Mucosa of gallbladder (tissue), 1 donor: ENCODE data around the gene KCNIP3. TPM values are rescaled to one million over a fixed set of nuclear protein-coding genes. Genes with fewer than 3 reads are reported as not detected.
A peak's percentile ranks its signal among the peaks of the same experiment; 100 is the strongest.
"Not testable (repeated sequence)": the region's sequence is repeated elsewhere in the genome, so short reads cannot be mapped to it uniquely, and the experiment has no call there.

Source experiments
- DNase-seq: peaks from one replicate; pipeline ENCODE4 v3.0.0-alpha.2; 2020; ENCODE audit warnings: low spot score
- total RNA-seq: library from RNA; stranded (reverse); gene quantifications from one replicate; pipeline ENCODE4 v1.2.1, GENCODE V29; 2021
- donor health status: DM: no; HTN: no; CAD: no.

Gene KCNIP3
- total RNA-seq, 1 donor from 2014 or later: 24.3 TPM

- DNase-seq: no peak
Observed at GRCh38 chr2:95382686-95383634, 85.8 kb downstream of the KCNIP3 start.

GRCh38 chr2:95383635-95384027 lies 86.5 kb downstream of the KCNIP3 start:
- no peak for DNase-seq

GRCh38 chr2:95384854-95385569 lies 87.9 kb downstream of the KCNIP3 start:
- DNase-seq: peak; percentile 75

DNA sequence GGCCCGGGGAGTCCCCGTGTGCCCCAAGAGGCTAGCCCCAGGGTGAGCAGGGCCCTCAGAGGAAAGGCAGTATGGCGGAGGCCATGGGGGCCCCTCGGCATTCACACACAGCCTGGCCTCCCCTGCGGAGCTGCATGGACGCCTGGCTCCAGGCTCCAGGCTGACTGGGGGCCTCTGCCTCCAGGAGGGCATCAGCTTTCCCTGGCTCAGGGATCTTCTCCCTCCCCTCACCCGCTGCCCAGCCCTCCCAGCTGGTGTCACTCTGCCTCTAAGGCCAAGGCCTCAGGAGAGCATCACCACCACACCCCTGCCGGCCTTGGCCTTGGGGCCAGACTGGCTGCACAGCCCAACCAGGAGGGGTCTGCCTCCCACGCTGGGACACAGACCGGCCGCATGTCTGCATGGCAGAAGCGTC lies 88.4 kb downstream of the KCNIP3 start:
- DNase-seq: no peak

DNA sequence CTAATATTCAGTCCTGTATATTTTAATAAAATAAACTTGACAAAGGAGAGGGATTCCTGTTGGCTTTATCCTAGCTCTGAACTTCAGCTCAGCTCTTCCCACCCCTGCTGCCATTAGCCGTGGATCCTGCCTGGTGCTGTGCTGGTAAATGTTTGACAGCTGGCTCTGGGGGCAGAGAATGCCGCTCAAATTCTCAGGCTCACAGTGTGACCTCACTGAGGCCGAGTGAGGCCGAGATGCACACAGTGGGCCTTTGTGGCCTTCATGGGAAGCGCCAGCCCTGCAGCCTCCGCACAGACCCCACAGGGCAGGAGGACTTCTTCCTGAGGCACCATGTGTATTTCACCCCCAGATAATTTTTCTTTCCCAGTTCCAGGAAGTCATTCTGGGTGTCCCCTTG lies 88.9 kb downstream of the KCNIP3 start:
- no peak for DNase-seq

DNA sequence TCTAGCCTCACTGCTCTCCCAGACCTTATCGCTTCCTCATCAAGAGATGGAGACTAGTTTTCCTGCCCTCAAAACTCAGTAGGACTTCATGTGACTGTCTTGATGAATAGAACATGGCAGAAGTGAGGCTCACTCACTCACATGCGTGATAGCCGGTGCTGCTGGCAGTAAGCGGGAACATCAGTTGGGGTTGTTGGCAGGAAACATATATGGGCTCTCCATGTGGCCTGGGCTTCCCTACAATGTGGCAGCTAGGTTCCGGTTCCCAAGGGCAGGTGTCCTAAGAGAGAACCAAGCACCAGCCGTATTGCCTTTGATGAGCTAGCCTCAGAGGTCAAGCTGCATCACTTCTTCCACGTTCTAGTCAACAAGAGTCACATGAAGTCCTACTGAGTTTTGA lies 90.2 kb downstream of the KCNIP3 start:
- DNase-seq: no peak

- DNase-seq: no peak
Observed at GRCh38 chr2:95388091-95388692, 91.0 kb downstream of the KCNIP3 start.

DNA sequence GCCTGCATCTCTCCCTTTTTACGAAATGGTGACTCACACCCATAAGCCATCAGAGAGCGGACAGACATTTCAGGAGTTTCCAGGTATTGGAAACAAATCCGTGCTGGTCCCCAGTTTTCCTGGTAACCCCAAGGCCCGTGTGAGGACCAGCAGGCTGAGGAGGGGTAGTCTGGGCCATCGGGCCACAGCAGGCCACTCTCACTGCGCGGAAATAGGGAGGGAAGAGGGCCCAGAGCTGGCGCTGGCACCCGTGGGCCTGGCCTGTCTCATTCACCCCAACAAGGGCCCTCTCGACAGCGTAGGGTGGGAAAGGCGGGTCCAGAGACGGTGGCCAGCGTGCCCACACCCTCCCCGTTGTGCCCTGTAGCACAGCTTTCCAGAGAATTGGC lies 91.7 kb downstream of the KCNIP3 start:
- DNase-seq: no peak

- DNase-seq: peak; percentile 46
Observed at GRCh38 chr2:95389245-95390119, 92.3 kb downstream of the KCNIP3 start.

GRCh38 chr2:95390272-95390880 lies 93.2 kb downstream of the KCNIP3 start:
- peak; percentile 72 for DNase-seq

DNA sequence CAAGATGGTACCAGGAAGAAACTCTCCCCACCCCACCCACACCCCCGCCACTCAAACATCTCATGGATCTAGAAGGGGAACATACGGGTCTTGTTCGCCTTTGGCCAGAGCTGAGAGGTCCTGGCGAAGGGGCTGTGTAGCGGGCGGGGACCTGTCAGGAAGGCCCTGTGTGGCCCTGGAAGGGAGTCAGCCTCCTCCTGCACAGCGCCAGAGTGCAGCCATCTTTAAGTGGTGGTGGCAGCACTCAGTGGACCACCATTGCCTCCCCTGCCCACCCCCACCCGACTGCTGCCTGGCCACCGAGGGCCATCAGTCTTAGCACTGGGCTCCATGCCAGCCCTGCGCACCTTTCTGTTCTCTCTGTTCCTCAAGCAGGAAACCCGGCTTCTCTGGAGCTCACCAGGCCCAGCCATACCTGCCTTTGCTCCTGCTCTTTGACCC lies 93.8 kb downstream of the KCNIP3 start:
- no peak for DNase-seq

DNA sequence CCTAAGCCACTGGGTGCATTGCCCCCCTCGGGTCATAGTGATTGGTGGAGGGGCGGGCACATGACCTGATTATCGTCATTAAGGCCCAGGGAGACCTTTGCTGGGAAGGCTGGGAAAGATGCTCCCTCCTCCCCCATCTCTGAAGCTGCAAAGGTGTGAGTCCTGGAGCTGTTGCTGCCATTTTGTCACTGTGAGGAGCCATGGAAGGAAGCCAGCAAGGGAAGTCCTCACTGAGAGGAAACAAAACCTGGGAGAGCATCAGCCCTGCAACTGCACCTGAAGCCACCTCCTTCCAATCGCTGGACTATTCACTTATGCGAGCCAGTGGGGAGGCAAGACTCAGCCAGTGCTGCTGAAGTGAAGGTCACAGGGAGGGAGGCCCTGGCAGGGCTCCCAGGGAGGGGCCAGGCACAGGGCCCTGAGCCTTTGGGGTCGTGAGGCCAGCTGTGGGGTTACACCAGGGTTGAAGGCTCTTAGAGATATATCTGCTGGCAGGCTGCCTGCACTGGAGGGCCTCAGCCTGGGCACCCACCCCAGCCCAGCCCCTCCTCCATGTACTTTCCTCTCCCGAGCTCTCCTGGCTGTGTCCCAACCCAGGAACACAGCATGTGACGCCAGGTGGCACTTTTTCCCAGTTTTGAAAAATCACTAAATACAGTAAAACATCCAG lies 94.6 kb downstream of the KCNIP3 start:
- DNase-seq: peak; percentile 59

- no peak for DNase-seq
Observed at GRCh38 chr2:95392320-95392719, 95.2 kb downstream of the KCNIP3 start.

- DNase-seq: no peak
Observed at GRCh38 chr2:95392730-95393455, 95.7 kb downstream of the KCNIP3 start.

DNA sequence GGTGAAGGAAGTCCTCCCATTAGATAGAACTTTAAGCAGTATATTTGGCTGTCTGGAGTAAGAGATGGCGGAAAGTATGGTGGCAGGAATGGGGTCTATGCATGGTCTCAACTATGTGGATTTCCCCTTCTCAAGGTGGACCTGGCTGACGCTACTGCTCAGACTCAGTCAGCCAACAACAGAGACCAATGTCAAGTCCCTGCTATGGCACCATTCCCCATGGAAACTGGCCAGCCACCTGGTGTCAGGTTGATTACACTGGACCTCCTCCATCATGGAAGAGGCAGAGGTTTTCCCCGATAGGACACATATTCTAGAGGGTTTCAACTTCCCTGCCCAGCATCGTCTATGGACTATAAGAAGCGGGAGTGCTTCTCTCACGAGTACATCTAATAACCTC lies 96.8 kb downstream of the KCNIP3 start:
- no peak for DNase-seq

- no peak for DNase-seq
Observed at GRCh38 chr2:95399061-95399460, 101.9 kb downstream of the KCNIP3 start.

DNA sequence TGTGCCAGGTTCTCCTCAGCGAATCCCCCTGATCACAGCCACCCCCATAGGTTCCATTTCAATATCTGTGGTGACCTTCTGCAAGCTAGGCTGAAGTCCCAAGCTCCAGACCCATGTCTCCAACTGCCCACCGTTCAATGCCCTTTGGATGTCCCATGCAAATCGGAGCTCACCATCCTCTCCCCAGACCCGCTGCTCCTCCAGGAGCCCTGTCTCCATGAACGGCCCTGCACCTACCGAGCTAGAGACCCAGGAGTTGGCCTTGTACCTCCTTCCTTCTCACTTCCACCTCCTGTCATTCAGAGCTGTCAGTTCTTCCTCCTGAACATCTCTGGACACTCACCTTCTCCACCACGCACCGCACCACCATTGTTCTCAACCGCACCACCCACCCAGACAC lies 104.3 kb downstream of the KCNIP3 start:
- no peak for DNase-seq

DNA sequence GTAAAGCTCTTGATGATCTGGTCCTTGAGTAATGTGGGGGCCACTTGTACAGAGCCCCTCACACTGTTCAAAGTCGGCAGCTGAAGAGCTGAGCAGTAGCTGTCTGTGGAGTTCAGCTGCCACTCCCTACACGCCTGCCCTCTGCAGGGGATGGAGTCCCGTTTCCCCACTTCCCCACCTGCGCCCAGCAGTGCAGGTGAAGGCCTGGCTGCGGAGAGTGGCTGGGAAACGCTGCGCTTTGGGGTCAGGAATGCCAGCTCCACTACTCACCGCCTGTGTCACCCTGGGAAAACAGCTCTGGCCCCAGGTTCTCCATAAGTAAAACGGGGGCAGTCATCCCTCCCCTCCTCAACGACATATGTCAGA lies 104.8 kb downstream of the KCNIP3 start:
- not testable (repeated sequence) for DNase-seq

DNA sequence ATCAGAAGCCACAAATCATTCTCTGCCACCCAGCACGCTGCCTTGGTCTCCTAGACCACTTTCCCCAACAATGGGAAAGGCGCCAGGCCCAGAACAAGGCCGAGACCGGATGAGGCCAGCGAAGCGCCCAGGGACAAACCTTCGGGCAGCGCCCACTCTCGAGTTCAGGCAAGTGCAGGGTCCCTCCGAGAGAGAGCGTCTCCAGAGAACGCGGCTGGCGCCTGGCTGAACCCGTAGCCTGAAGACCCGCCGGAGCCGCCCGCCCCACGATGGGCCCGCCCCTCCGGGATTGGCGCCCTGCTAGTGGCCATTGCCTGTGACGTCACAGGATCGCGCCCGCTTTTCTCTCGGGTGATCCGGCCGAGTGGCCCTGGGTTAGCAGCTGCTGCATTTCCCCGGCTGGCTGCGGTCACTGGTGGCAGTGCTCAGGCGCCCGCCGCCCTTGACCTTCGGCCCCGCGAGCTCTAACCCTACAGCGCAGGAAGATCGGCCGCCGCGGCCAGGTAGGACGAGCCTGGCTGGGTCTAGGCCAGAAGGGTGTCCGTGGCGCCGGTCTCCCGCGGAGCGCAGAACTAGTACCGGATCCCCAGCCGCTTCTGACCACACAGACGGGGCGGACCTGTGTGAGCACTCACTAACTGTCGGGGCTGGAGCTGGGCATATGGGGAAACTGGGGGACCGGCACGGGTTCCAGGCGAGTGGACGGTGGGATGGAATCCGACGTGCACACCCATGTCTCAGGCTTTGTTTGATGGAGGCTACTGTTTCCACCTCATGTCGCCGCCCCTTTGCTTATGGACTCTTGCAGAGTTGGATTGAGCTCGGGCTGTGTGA lies 105.4 kb downstream of the KCNIP3 start, which contains the start of gene FAHD2A:
FAHD2A (plus strand) TSS at position 339 of the 834 bp plus-strand sequence. CDS start 2,851 bp downstream, outside the sequence.
- peak; percentile 96 for DNase-seq
